Vagina (tissue), 2 donors: Measurements from ENCODE around the gene ABLIM2.

Source experiments
- CTCF ChIP-seq, 3 experiments: fragments of 450-650 bp in 2 of 3; fragments of 200-600 bp in 1 of 3; sonication (generic) in 1 of 3; IDR thresholded peaks; one replicate each; pipeline ENCODE4 v1.5.1; 2017 to 2019; ENCODE audit warnings: antibody characterized with exemption in 3 of 3, mild to moderate bottlenecking in 2 of 3, moderate library complexity in 2 of 3
- POLR2A ChIP-seq, 2 donors: fragments of 450-650 bp; IDR thresholded peaks; one replicate each; pipeline ENCODE4 v1.6.1; 2017; ENCODE audit warnings: antibody characterized with exemption in 2 of 2, mild to moderate bottlenecking in 2 of 2, moderate library complexity in 2 of 2

- TF ChIP-seq CTCF (IDR thresholded peaks at IDR 0.05) = no peak
- no peak for TF ChIP-seq POLR2A (IDR thresholded peaks at IDR 0.05)
These were observed 60.1 kb downstream of the ABLIM2 start for GRCh38 chr4:8098506-8098905.
